ENCODE data around the gene ACY1. TPM values are rescaled to one million over a fixed set of nuclear protein-coding genes. Genes with fewer than 3 reads are reported as not detected.

ACY1 gene
- polyA plus RNA-seq, 1 donor (not counting 4 experiments of a cell fraction or from before 2014, with no cell fraction given): 71.8 TPM

GRCh38 chr3:51999846-52000245 lies 16.5 kb downstream of the ACY1 start:
- H3K9me3 ChIP-seq (ENCODE audit: control insufficient read depth, low read depth, low read length): no peaks in the 10 kb centered on the region
- peaks cover 9% of the 10 kb centered on the region for H3K79me2 ChIP-seq (ENCODE audit: control insufficient read depth, insufficient read depth, low read length)
- dilution Hi-C loops (cut with MboI; ENCODE audit: extremely low pct_ligation_motif_present, low sequenced_read_pairs): no loop called here
- no peaks in the 10 kb centered on the region for H3K27me3 ChIP-seq (ENCODE audit: control insufficient read depth, extremely low read depth, insufficient read depth, low read length)
- H3K36me3 ChIP-seq (ENCODE audit: control insufficient read depth in 2 of 2, extremely low read depth in 1 of 2, insufficient read depth in 2 of 2, low read length in 2 of 2): peaks cover 2 to 6% of the 10 kb centered on the region in 2 experiments
- peaks cover 19% of the 10 kb centered on the region for H3K4me1 ChIP-seq (ENCODE audit: control insufficient read depth, extremely low read depth, insufficient read depth, low read length)
- no peak overlapping the region for H2AFZ ChIP-seq (ENCODE audit: control insufficient read depth, low read length)
- H3K27ac ChIP-seq (ENCODE audit: control insufficient read depth, insufficient read depth, low read length): no peak overlapping the region
- H3K9ac ChIP-seq (ENCODE audit: control insufficient read depth, extremely low read depth, insufficient read depth, low read length): no peak overlapping the region
- no peak overlapping the region for H3K4me3 ChIP-seq (ENCODE audit: control insufficient read depth in 2 of 3, extremely low read depth in 1 of 3, insufficient read depth in 2 of 3, low read depth in 1 of 3, low read length in 3 of 3)
- no peak for TF ChIP-seq EZH2 (IDR thresholded peaks at IDR 0.05; ENCODE audit: low read length)
- TF ChIP-seq CTCF (optimal IDR thresholded peaks at IDR 0.05 in 1 of 3, IDR thresholded peaks at IDR 0.05 in 1 of 3, conservative IDR thresholded peaks at IDR 0.05 in 1 of 3; ENCODE audit: extremely low read depth in 1 of 3, insufficient read depth in 2 of 3, low read length in 3 of 3): no peak
- no peaks in the 10 kb centered on the region for H3K9me1 ChIP-seq (ENCODE audit: control insufficient read depth, extremely low read depth, insufficient read depth, low read length)
- H4K20me1 ChIP-seq (ENCODE audit: control insufficient read depth, extremely low read depth, insufficient read depth, low read length): no peaks in the 10 kb centered on the region
- no peak overlapping the region for H3K4me2 ChIP-seq (ENCODE audit: control insufficient read depth, extremely low read depth, insufficient read depth, low read depth, low read length)
- FAIRE-seq (no peak), DNase-seq (ENCODE audit: low read depth, low spot score) (no peak)

- H3K27ac ChIP-seq (ENCODE audit: control insufficient read depth, insufficient read depth, low read length): no peak overlapping the region
- H3K9me3 ChIP-seq (ENCODE audit: control insufficient read depth, low read depth, low read length): no peaks in the 10 kb centered on the region
- DNase-seq (ENCODE audit: low read depth, low spot score) (no peak), FAIRE-seq (peak; percentile 34)
- H2AFZ ChIP-seq (ENCODE audit: control insufficient read depth, low read length): no peak overlapping the region
- peak overlapping the region; percentile 13 for H3K4me2 ChIP-seq (ENCODE audit: control insufficient read depth, extremely low read depth, insufficient read depth, low read depth, low read length)
- H3K27me3 ChIP-seq (ENCODE audit: control insufficient read depth, extremely low read depth, insufficient read depth, low read length): no peaks in the 10 kb centered on the region
- no peaks in the 10 kb centered on the region for H3K79me2 ChIP-seq (ENCODE audit: control insufficient read depth, insufficient read depth, low read length)
- peaks cover 31% of the 10 kb centered on the region for H3K4me1 ChIP-seq (ENCODE audit: control insufficient read depth, extremely low read depth, insufficient read depth, low read length)
- H3K36me3 ChIP-seq (ENCODE audit: control insufficient read depth in 2 of 2, extremely low read depth in 1 of 2, insufficient read depth in 2 of 2, low read length in 2 of 2): no peaks in the 10 kb centered on the region
- peak in 2 of 3 experiments; percentile 88 to 95 for TF ChIP-seq CTCF (optimal IDR thresholded peaks at IDR 0.05 in 1 of 3, IDR thresholded peaks at IDR 0.05 in 1 of 3, conservative IDR thresholded peaks at IDR 0.05 in 1 of 3; ENCODE audit: extremely low read depth in 1 of 3, insufficient read depth in 2 of 3, low read length in 3 of 3)
- no peak for TF ChIP-seq EZH2 (IDR thresholded peaks at IDR 0.05; ENCODE audit: low read length)
- dilution Hi-C loops (cut with MboI; ENCODE audit: extremely low pct_ligation_motif_present, low sequenced_read_pairs): no loop called here
- H3K9me1 ChIP-seq (ENCODE audit: control insufficient read depth, extremely low read depth, insufficient read depth, low read length): no peaks in the 10 kb centered on the region
- no peak overlapping the region for H3K4me3 ChIP-seq (ENCODE audit: control insufficient read depth in 2 of 3, extremely low read depth in 1 of 3, insufficient read depth in 2 of 3, low read depth in 1 of 3, low read length in 3 of 3)
- H3K9ac ChIP-seq (ENCODE audit: control insufficient read depth, extremely low read depth, insufficient read depth, low read length): no peak overlapping the region
- H4K20me1 ChIP-seq (ENCODE audit: control insufficient read depth, extremely low read depth, insufficient read depth, low read length): no peaks in the 10 kb centered on the region
Observed at GRCh38 chr3:52001443-52001974, 18.2 kb downstream of the ACY1 start.
